SK-N-SH (cell line): ENCODE data around the gene TBX21. TPM values are rescaled to one million over a fixed set of nuclear protein-coding genes. Genes with fewer than 3 reads are reported as not detected.
"Not testable (repeated sequence)": the region's sequence is repeated elsewhere in the genome, so short reads cannot be mapped to it uniquely, and the experiment has no call there.

Experiments
- CTCF ChIA-PET: fragments of 300-600, 350-600 bp; formaldehyde crosslinking; extraction: SDS; loops from one replicate; lab custom pipeline; 2021; lab: Yijun Ruan, JAX
- POLR2A ChIA-PET: fragments of 350-600 bp; sonication (Branson Sonifier 250); formaldehyde crosslinking; extraction: SDS; loops from one replicate; lab custom pipeline; 2020; ENCODE audit warnings: antibody characterized with exemption, inconsistent platforms; lab: Yijun Ruan, JAX
- DNase-seq: peaks from one replicate; pipeline ENCODE4 v3.0.0; 2012
- H2AFZ ChIP-seq: fragments of 200-600 bp; sonication (generic); 2 replicates; pipeline ENCODE4 v1.8.1; 2016; ENCODE audit warnings: antibody characterized with exemption, mild to moderate bottlenecking, low read depth
- H3F3A ChIP-seq: fragments of 200-600 bp; sonication (generic); replicated peaks from 2 replicates; pipeline ENCODE3; 2016; ENCODE audit warnings: antibody characterized with exemption, mild to moderate bottlenecking; ENCODE audit not compliant: insufficient read depth
- H3K27ac ChIP-seq, 2 experiments: fragments of 200-500 bp in 1 of 2; fragments of 200-600 bp in 1 of 2; sonication (Bioruptor generic) in 1 of 2; sonication (generic), shearing (Covaris generic) in 1 of 2; 2 replicates each; pipeline versions ENCODE4 v1.5.1 to v1.6.1; 2014 to 2016; ENCODE audit warnings: low read depth in 2 of 2, inconsistent platforms in 1 of 2, low read length in 1 of 2, mild to moderate bottlenecking in 1 of 2, mixed read lengths in 1 of 2
- H3K27me3 ChIP-seq: fragments of 200-600 bp; sonication (generic), shearing (Covaris generic); 2 replicates; pipeline ENCODE4 v1.6.1; 2016; ENCODE audit warnings: mixed run types; ENCODE audit not compliant: insufficient read depth
- H3K36me3 ChIP-seq, 2 experiments: fragments of 200-500 bp in 1 of 2; fragments of 200-600 bp in 1 of 2; sonication (Bioruptor generic) in 1 of 2; sonication (generic) in 1 of 2; replicated peaks in 1 of 2; 2 replicates each; pipeline versions ENCODE3 to v1.5.1; 2014 to 2016; ENCODE audit warnings: low read length in 1 of 2, mild to moderate bottlenecking in 1 of 2; ENCODE audit not compliant: insufficient read depth in 2 of 2, control insufficient read depth in 1 of 2
- H3K4me1 ChIP-seq, 2 experiments: fragments of 200-500 bp in 1 of 2; fragments of 200-600 bp in 1 of 2; sonication (Bioruptor generic) in 1 of 2; sonication (generic), shearing (Covaris generic) in 1 of 2; 2 replicates each; pipeline versions ENCODE4 v1.5.1 to v1.6.1; 2014 to 2016; ENCODE audit warnings: low read depth in 1 of 2, low read length in 1 of 2, mixed run types in 1 of 2; ENCODE audit not compliant: insufficient read depth in 2 of 2, control insufficient read depth in 1 of 2
- H3K4me2 ChIP-seq: fragments of 200-600 bp; sonication (generic), shearing (Covaris generic); 2 replicates; pipeline ENCODE4 v1.6.1; 2017; ENCODE audit warnings: mixed run types
- H3K4me3 ChIP-seq, 2 experiments: fragments of 200-500 bp in 1 of 2; fragments of 200-600 bp in 1 of 2; sonication (Bioruptor generic) in 1 of 2; sonication (generic), shearing (Covaris generic) in 1 of 2; 2 replicates each; pipeline versions ENCODE4 v1.5.1 to v1.8.1; 2014 to 2016; ENCODE audit warnings: low read depth in 2 of 2, inconsistent platforms in 1 of 2, low read length in 1 of 2, mild to moderate bottlenecking in 1 of 2, mixed read lengths in 1 of 2, moderate library complexity in 1 of 2
- H3K79me2 ChIP-seq: fragments of 200-600 bp; sonication (generic); 2 replicates; pipeline ENCODE4 v1.8.1; 2017; ENCODE audit warnings: mild to moderate bottlenecking; ENCODE audit not compliant: insufficient read depth
- H3K9ac ChIP-seq: fragments of 200-600 bp; sonication (generic); 2 replicates; pipeline ENCODE4 v1.6.1; 2017; ENCODE audit warnings: mixed run types
- H3K9me2 ChIP-seq: fragments of 200-600 bp; sonication (generic); 2 replicates; pipeline ENCODE4 v1.6.1; 2017; ENCODE audit warnings: mixed run types
- H3K9me3 ChIP-seq: fragments of 200-600 bp; sonication (generic); 2 replicates; pipeline ENCODE4 v1.6.1; 2017; ENCODE audit warnings: mixed run types, mild to moderate bottlenecking, moderate library complexity
- H4K20me1 ChIP-seq: fragments of 200-600 bp; sonication (generic); 2 replicates; pipeline ENCODE4 v1.6.1; 2017; ENCODE audit warnings: mild to moderate bottlenecking, mixed run types; ENCODE audit not compliant: insufficient read depth
- CHD2 ChIP-seq: fragments of 150-350 bp; IDR thresholded peaks from 2 replicates; pipeline ENCODE4 v1.6.1; 2018; ENCODE audit warnings: low read length; ENCODE audit not compliant: partially characterized antibody
- FOXJ3 ChIP-seq: sonication (generic); formaldehyde crosslinking; IDR thresholded peaks from 2 replicates; pipeline ENCODE4 v1.5.1; 2020; ENCODE audit warnings: mild to moderate bottlenecking, missing genetic modification reagents
- JUND ChIP-seq: IDR thresholded peaks from 2 replicates; pipeline ENCODE4 v1.4.0; 2012
- MAX ChIP-seq: IDR thresholded peaks from 2 replicates; pipeline ENCODE4 v1.4.0; 2012; ENCODE audit warnings: low read depth
- MEF2A ChIP-seq: IDR thresholded peaks from 2 replicates; pipeline ENCODE4 v1.4.0; 2012; ENCODE audit warnings: low read depth, borderline replicate concordance
- NFIC ChIP-seq: IDR thresholded peaks from 2 replicates; pipeline ENCODE4 v1.4.0; 2012; ENCODE audit warnings: borderline replicate concordance
- NRF1 ChIP-seq: IDR thresholded peaks from 2 replicates; pipeline ENCODE4 v1.6.1; 2012; ENCODE audit warnings: low read depth, mild to moderate bottlenecking, low read length
- POLR2AphosphoS5 ChIP-seq: IDR thresholded peaks from 2 replicates; pipeline ENCODE4 v1.6.1; 2012; ENCODE audit warnings: low read depth, low read length
- RAD21 ChIP-seq: IDR thresholded peaks from 2 replicates; pipeline ENCODE4 v1.6.1; 2012; ENCODE audit warnings: mild to moderate bottlenecking, low read length
- RCOR1 ChIP-seq: fragments of 150-350 bp; IDR thresholded peaks from 2 replicates; pipeline ENCODE4 v1.6.1; 2017; ENCODE audit warnings: antibody characterized with exemption, low read length
- RXRA ChIP-seq: IDR thresholded peaks from 2 replicates; pipeline ENCODE4 v1.4.0; 2012; ENCODE audit warnings: low read depth, mild to moderate bottlenecking, borderline replicate concordance
- SIN3A ChIP-seq: IDR thresholded peaks from 2 replicates; pipeline ENCODE4 v1.6.1; 2012; ENCODE audit warnings: low read depth, mild to moderate bottlenecking, low read length, moderate library complexity, borderline replicate concordance
- SMC3 ChIP-seq: IDR thresholded peaks from 2 replicates; pipeline ENCODE4 v1.6.1; 2012; ENCODE audit warnings: low read depth, low read length, improper control_type of control experiment
- TCF12 ChIP-seq: IDR thresholded peaks from 2 replicates; pipeline ENCODE4 v1.4.0; 2012
- TEAD4 ChIP-seq: IDR thresholded peaks from 2 replicates; pipeline ENCODE4 v1.4.0; 2012; ENCODE audit warnings: mild to moderate bottlenecking, borderline replicate concordance; ENCODE audit not compliant: insufficient read depth
- YY1 ChIP-seq: IDR thresholded peaks from 2 replicates; pipeline ENCODE4 v1.4.0; 2012; ENCODE audit warnings: low read depth, mild to moderate bottlenecking
- WGBS: methylation state at CpG from one replicate; pipeline ENCODE4 v1.1.6; 2017; ENCODE audit warnings: low lambda C conversion rate; 5-methylcytosine and 5-hydroxymethylcytosine counted together
- polyA plus RNA-seq, 3 experiments: library from polyadenylated mRNA; depleted of rRNA; stranded (reverse); fragments of >200 nt; gene quantifications; 2 replicates each; pipeline ENCODE4 v1.2.3, GENCODE V29; 2012
- TF ChIP-seq, protein P1 (sequence below): fragments of 150-350 bp; IDR thresholded peaks from 2 replicates; pipeline ENCODE4 v1.6.1; 2016; ENCODE audit warnings: mild to moderate bottlenecking, low read depth, low read length

The TBX21 gene
- polyA plus RNA-seq, 1 of the 3 experiments (the other 2 are of a cell fraction): not detected

DNA sequence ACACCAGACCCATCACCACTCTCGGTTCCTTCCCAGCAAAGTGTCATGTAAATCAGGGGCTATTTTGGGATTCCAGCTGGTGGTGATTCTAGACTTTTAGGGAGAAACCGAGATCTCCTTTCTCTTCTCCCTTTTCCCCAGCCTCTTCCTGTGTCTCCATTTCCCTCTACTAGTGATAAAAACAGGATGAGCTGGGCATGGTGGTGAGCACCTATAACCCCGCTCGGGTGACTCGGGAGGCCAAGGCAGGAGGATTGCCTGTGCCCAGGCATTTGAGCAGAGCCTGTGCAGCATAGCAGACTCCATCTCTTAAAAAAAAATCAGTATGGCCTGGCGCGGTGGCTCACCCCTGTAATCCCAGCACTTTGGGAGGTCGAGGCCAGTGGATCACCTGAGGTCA is 6.1 kb downstream of the TBX21 start:
- Histone ChIP-seq H4K20me1 (no peaks in the 10 kb centered on the region), H3K36me3 (no peaks in the 10 kb centered on the region), H3K9me2 (no peaks in the 10 kb centered on the region), H3K9me3 (no peaks in the 10 kb centered on the region), H3K27me3 (peaks cover 83% of the 10 kb centered on the region), H3K27ac (no peak overlapping the region), H3K4me1 (peaks cover 0 to 6% of the 10 kb centered on the region in 2 experiments; a peak in 1 of 4 replicates), H2AFZ (no peak overlapping the region), H3K9ac (no peak overlapping the region), H3K79me2 (no peaks in the 10 kb centered on the region), H3K4me3 (no peak overlapping the region), H3F3A (no peaks in the 10 kb centered on the region), H3K4me2 (no peak overlapping the region)
- DNase-seq: no peak
- CTCF ChIA-PET: interaction anchor here (1.0 to 13.6 kb wide), 6 partner anchors 11 to 83 kb away, joined by 3 to 211 read pairs (median 10); partner anchors contain the start of gene TBKBP1
- WGBS: 61% methylated on average over 8 of the region's 8 CpGs
- POLR2A ChIA-PET: interaction anchor here (0.6 kb wide), 1 partner anchor 169 kb away, joined by 4 read pairs; no protein-coding TSS in a partner anchor
- no peak for TF ChIP-seq CHD2
- TF ChIP-seq JUND: no peak
- TF ChIP-seq RXRA: no peak
- no peak for TF ChIP-seq NFIC
- TF ChIP-seq FOXJ3 (CRISPR knock-in tag): no peak
- no peak for TF ChIP-seq TCF12
- TF ChIP-seq, protein P1, sequence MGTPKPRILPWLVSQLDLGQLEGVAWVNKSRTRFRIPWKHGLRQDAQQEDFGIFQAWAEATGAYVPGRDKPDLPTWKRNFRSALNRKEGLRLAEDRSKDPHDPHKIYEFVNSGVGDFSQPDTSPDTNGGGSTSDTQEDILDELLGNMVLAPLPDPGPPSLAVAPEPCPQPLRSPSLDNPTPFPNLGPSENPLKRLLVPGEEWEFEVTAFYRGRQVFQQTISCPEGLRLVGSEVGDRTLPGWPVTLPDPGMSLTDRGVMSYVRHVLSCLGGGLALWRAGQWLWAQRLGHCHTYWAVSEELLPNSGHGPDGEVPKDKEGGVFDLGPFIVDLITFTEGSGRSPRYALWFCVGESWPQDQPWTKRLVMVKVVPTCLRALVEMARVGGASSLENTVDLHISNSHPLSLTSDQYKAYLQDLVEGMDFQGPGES: no peak
- no peak for TF ChIP-seq POLR2AphosphoS5
- TF ChIP-seq NRF1: no peak
- no peak for TF ChIP-seq TEAD4
- no peak for TF ChIP-seq MEF2A
- TF ChIP-seq RAD21: no peak
- no peak for TF ChIP-seq MAX
- no peak for TF ChIP-seq RCOR1
- TF ChIP-seq SIN3A: no peak
- TF ChIP-seq SMC3: no peak
- TF ChIP-seq YY1: no peak

GRCh38 chr17:47739945-47740344 is 6.9 kb downstream of the TBX21 start:
- CTCF ChIA-PET: interaction anchor here (1.2 to 13.6 kb wide), 7 partner anchors 11 to 75 kb away, joined by 3 to 211 read pairs (median 12); partner anchors contain the start of gene TBKBP1
- H3K4me2 ChIP-seq, H3F3A ChIP-seq, H3K36me3 ChIP-seq, H3K9ac ChIP-seq, H3K79me2 ChIP-seq, H4K20me1 ChIP-seq, H3K4me3 ChIP-seq, H3K4me1 ChIP-seq, POLR2A ChIA-PET, H2AFZ ChIP-seq, H3K9me3 ChIP-seq, H3K9me2 ChIP-seq, DNase-seq, H3K27ac ChIP-seq: not testable (repeated sequence)
- 73% methylated on average over 12 of the region's 12 CpGs for WGBS
- H3K27me3 ChIP-seq: peaks cover 83% of the 10 kb centered on the region
